RWPE2 (cell line): ENCODE measurements around the gene B4GALT6.
"Not testable (repeated sequence)": the region's sequence is repeated elsewhere in the genome, so short reads cannot be mapped to it uniquely, and the experiment has no call there.

Experiments
- ATAC-seq: fragments of 200-7000 bp; cut with Tn5 transposase; 3 replicates; pipeline ENCODE4 v1.9.1; 2021; ENCODE audit warnings: low read depth
- DNase-seq: peaks from one replicate; pipeline ENCODE4 v3.0.0-alpha.2; 2020; ENCODE audit warnings: low spot score
- H3K27ac ChIP-seq: fragments of 450-650 bp; 2 replicates; pipeline ENCODE4 v1.5.1; 2017; ENCODE audit warnings: mild to moderate bottlenecking; ENCODE audit not compliant: poor library complexity, severe bottlenecking
- H3K27me3 ChIP-seq: fragments of 250-450 bp; sonication (Bioruptor Pico); 2 replicates; pipeline ENCODE4 v1.5.1; 2021; ENCODE audit warnings: mild to moderate bottlenecking, moderate library complexity; ENCODE audit not compliant: insufficient read depth, poor library complexity, severe bottlenecking
- H3K36me3 ChIP-seq: fragments of 250-450 bp; sonication (Bioruptor Pico); 2 replicates; pipeline ENCODE4 v1.5.1; 2020; ENCODE audit warnings: low read depth, mild to moderate bottlenecking, moderate library complexity
- H3K4me1 ChIP-seq: fragments of 250-450 bp; sonication (Bioruptor Pico); 2 replicates; pipeline ENCODE4 v1.5.1; 2021; ENCODE audit warnings: mild to moderate bottlenecking, moderate library complexity; ENCODE audit not compliant: insufficient read depth, poor library complexity, severe bottlenecking
- H3K4me3 ChIP-seq: fragments of 250-450 bp; sonication (Bioruptor Pico); 2 replicates; pipeline ENCODE4 v1.5.1; 2021; ENCODE audit warnings: mild to moderate bottlenecking, moderate library complexity; ENCODE audit not compliant: severe bottlenecking
- H3K9me3 ChIP-seq: fragments of 250-450 bp; sonication (Bioruptor Pico); 2 replicates; pipeline ENCODE4 v1.5.1; 2021; ENCODE audit warnings: mild to moderate bottlenecking, moderate library complexity; ENCODE audit not compliant: severe bottlenecking
- TF ChIP-seq, protein P1 (sequence below): fragments of 450-650 bp; IDR thresholded peaks from one replicate; pipeline ENCODE4 v1.5.1; 2017; ENCODE audit warnings: mild to moderate bottlenecking, moderate library complexity; ENCODE audit not compliant: poor library complexity, severe bottlenecking

B4GALT6 gene, protein sequence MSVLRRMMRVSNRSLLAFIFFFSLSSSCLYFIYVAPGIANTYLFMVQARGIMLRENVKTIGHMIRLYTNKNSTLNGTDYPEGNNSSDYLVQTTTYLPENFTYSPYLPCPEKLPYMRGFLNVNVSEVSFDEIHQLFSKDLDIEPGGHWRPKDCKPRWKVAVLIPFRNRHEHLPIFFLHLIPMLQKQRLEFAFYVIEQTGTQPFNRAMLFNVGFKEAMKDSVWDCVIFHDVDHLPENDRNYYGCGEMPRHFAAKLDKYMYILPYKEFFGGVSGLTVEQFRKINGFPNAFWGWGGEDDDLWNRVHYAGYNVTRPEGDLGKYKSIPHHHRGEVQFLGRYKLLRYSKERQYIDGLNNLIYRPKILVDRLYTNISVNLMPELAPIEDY

DNA sequence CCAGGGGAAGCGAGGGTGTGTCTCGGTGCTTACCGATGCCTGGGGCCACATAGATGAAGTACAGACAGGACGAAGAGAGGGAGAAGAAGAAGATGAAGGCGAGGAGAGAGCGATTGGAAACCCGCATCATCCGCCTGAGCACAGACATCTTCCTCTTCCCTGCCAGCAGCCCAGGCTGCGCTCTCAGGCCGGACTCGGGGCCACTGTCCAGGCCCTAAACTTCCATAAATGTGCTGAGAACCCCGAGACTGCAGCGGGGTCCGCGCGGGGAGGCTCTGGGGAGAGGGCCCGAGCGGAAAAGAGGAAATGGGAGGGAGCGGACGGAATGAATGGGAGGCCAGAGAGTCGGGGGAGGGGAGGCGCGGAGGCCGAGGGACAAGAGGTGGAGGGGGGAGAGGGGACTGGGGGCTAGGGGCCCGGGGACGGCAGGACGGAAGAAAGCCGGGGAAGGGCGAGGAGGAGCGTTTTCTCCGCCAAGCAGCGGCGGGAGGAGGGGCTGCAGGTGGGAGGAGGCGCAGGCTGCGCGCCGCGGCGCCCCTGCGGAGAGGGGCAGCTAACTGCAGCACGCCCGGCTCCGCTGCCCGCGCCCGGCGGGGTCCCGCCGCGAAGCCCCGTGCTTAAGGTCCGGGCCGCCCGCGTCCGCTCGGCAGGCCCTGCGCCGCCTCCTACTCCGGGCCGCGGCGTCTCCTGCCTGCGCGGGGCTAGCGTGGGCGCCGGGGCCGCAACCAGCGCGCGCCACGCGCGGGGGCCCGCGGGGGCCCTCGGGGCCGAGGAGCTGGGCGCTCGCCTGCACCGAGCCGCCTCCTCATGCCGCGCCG, at the start of gene B4GALT6:
TSS of gene B4GALT6 (minus strand) at position 303 of the 818 bp plus-strand sequence. CDS start at position 148, 155 bp downstream.
- Histone ChIP-seq H3K36me3 (no peaks in the 10 kb centered on the region), H3K9me3 (no peaks in the 10 kb centered on the region), H3K4me1 (peaks cover 55% of the 10 kb centered on the region), H3K27ac (peak within 1 kb of the TSS; percentile 60), H3K4me3 (peak within 1 kb of the TSS; percentile 97), H3K27me3 (no peaks in the 10 kb centered on the region)
- DNase-seq (no peak), ATAC-seq (peak; percentile 41)
- TF ChIP-seq, protein P1, sequence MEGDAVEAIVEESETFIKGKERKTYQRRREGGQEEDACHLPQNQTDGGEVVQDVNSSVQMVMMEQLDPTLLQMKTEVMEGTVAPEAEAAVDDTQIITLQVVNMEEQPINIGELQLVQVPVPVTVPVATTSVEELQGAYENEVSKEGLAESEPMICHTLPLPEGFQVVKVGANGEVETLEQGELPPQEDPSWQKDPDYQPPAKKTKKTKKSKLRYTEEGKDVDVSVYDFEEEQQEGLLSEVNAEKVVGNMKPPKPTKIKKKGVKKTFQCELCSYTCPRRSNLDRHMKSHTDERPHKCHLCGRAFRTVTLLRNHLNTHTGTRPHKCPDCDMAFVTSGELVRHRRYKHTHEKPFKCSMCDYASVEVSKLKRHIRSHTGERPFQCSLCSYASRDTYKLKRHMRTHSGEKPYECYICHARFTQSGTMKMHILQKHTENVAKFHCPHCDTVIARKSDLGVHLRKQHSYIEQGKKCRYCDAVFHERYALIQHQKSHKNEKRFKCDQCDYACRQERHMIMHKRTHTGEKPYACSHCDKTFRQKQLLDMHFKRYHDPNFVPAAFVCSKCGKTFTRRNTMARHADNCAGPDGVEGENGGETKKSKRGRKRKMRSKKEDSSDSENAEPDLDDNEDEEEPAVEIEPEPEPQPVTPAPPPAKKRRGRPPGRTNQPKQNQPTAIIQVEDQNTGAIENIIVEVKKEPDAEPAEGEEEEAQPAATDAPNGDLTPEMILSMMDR: no peak

DNA sequence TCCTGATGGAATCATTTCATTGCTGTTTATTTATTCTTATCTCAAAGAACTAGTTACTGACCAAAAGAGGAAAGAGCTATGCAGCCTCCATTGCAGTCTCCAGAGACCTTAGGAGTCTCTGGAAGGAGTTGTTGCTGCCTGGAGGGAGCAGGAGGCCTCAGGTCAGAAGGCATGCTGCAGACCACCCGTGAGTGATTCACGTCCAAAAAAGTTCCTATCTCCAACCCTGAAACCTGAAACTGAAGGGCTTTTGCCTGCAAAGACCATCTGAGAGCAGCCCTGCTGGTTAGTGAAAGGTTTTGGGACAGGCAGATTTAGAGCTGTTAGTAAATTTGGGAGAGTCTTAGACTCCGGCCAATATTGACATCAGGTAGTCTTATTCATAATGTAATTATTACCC, 47.2 kb upstream of the B4GALT6 start:
- no peak for DNase-seq
- ATAC-seq: no peak
- Histone ChIP-seq H3K27ac (no peak overlapping the region), H3K36me3 (no peaks in the 10 kb centered on the region), H3K27me3 (no peaks in the 10 kb centered on the region), H3K4me3 (no peak overlapping the region), H3K4me1 (no peaks in the 10 kb centered on the region), H3K9me3 (no peaks in the 10 kb centered on the region)
- TF ChIP-seq, protein P1: no peak

DNA sequence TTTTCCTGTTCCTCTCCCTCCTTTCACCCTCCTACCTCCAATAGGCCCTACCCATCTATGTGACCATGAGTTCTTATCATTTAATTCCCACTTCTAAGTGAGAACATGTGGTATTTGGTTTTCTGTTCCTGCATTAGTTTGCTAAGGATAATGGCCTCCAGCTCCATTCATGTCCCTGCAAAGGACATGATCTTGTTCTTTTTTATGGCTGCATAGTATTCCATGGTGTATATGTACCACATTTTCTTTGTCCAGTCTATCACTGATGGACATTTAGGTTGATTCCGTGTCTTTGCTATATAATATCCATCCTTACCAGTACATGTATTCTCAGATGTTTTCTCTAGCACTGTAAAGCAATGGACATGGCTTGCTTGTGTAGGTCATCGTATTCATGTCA, 44.8 kb upstream of the B4GALT6 start:
- ATAC-seq, H3K27me3 ChIP-seq, H3K36me3 ChIP-seq: not testable (repeated sequence)

DNA sequence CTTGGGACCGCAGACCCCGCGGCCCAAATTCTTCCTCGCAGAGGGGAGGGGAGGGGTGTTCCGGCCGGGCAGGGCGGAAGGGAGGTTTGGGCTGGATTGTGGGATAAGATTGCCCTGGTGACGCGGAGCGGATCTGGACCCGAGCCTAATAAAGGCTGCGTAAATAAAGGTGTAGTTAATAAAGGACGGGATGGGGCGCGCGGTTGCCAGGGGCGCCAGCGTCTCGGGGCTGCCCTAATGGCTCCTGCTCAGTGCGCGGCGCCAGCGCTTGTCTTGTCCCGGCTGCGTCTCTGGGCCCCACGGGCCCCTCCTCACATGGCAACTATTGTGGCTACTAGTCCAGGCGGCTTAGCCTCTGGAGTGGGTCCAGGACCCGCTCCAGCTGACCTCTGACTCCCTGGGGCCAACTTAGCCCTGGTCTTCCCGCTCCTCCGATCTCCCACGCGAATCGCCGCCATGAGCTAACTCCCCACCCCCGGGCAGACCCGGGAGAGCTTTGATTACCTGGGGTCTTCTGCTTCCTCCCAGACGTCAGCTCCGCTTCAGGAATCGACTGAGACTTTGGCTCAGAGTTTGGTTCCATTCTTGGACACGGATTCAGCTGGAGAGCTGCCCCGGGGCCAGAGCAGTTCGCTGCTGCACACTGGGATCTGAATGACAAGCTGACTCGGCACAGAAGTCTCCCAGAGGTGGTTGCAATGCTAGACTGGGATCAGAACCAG, 39.8 kb upstream of the B4GALT6 start:
- TF ChIP-seq, protein P1: no peak
- DNase-seq: no peak
- Histone ChIP-seq H3K4me3 (peak overlapping the region; percentile 26), H3K27ac (no peak overlapping the region), H3K4me1 (no peaks in the 10 kb centered on the region), H3K27me3 (no peaks in the 10 kb centered on the region), H3K9me3 (no peaks in the 10 kb centered on the region), H3K36me3 (no peaks in the 10 kb centered on the region)
- ATAC-seq: peak; percentile 59

More for the DNA sequence above, 44.8 kb upstream of the B4GALT6 start:
- H3K4me3 ChIP-seq, H3K9me3 ChIP-seq, H3K27ac ChIP-seq, DNase-seq, H3K4me1 ChIP-seq: not testable (repeated sequence)

DNA sequence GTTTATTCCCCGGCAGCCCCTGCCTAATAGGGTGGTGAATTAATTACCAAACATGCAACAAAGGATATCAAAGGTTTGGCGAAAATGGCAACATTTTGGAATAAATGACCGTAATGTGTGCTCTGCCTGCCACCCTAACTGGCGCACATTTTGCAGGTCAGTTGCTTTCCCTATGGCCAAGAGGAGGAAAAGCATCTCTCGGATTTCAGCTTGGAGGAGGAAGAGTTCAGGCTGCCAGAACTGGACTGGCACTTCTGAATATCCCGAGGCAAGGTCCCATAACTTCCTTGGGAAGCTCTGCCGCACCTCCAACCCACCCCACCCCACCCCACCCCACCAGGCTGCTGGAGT, 39.2 kb upstream of the B4GALT6 start:
- Histone ChIP-seq H3K9me3 (no peaks in the 10 kb centered on the region), H3K27ac (no peak overlapping the region), H3K4me3 (peak overlapping the region; percentile 26), H3K27me3 (no peaks in the 10 kb centered on the region), H3K36me3 (no peaks in the 10 kb centered on the region), H3K4me1 (no peaks in the 10 kb centered on the region)
- TF ChIP-seq, protein P1: no peak
- peak; percentile 26; the same call in 1 of the 3 replicates for ATAC-seq
- DNase-seq: no peak
